GM21529 (cell line): ENCODE results near the gene NBPF26.
"Not testable (repeated sequence)": the region's sequence is repeated elsewhere in the genome, so short reads cannot be mapped to it uniquely, and the experiment has no call there.

Experiments
- ATAC-seq: cut with Tn5 transposase; IDR thresholded peaks from one replicate; pipeline ENCODE4 v1.9.1; 2021; ENCODE audit not compliant: unreplicated experiment

Gene NBPF26

GRCh38 chr1:120723715-120724402, at the start of gene NBPF26:
NBPF26 (plus strand) TSS chr1:120723945.
- not testable (repeated sequence) for ATAC-seq

- ATAC-seq, result not testable (repeated sequence)
Measured at GRCh38 chr1:120680106-120680819, 43.5 kb upstream of the NBPF26 start.

- not testable (repeated sequence) for ATAC-seq
Measured at GRCh38 chr1:120680938-120681337, 42.8 kb upstream of the NBPF26 start.

- ATAC-seq, result not testable (repeated sequence)
Measured at GRCh38 chr1:120684397-120684796, 39.3 kb upstream of the NBPF26 start.

GRCh38 chr1:120685622-120686021, 38.1 kb upstream of the NBPF26 start:
- not testable (repeated sequence) for ATAC-seq

GRCh38 chr1:120687250-120687649, 36.5 kb upstream of the NBPF26 start:
- ATAC-seq, result not testable (repeated sequence)

GRCh38 chr1:120700807-120701562, 22.8 kb upstream of the NBPF26 start:
- not testable (repeated sequence) for ATAC-seq

- not testable (repeated sequence) for ATAC-seq
Measured at GRCh38 chr1:120723358-120723714, 409 bp upstream of the NBPF26 start.

GRCh38 chr1:120724507-120724906, 762 bp downstream of the NBPF26 start:
- not testable (repeated sequence) for ATAC-seq

- ATAC-seq, result not testable (repeated sequence)
Measured at GRCh38 chr1:120728811-120729210, 5.1 kb downstream of the NBPF26 start.

- ATAC-seq, result not testable (repeated sequence)
Measured at GRCh38 chr1:120769090-120769489, 45.3 kb downstream of the NBPF26 start.

GRCh38 chr1:120805452-120805851, 81.7 kb downstream of the NBPF26 start:
- not testable (repeated sequence) for ATAC-seq

GRCh38 chr1:120811822-120812221, 88.1 kb downstream of the NBPF26 start:
- not testable (repeated sequence) for ATAC-seq

- ATAC-seq, result not testable (repeated sequence)
Measured at GRCh38 chr1:120825051-120825450, 101.3 kb downstream of the NBPF26 start.

- ATAC-seq, result not testable (repeated sequence)
Measured at GRCh38 chr1:120826623-120827022, 102.9 kb downstream of the NBPF26 start.

GRCh38 chr1:120844186-120844944, 120.6 kb downstream of the NBPF26 start:
- ATAC-seq, result not testable (repeated sequence)

- not testable (repeated sequence) for ATAC-seq
Measured at GRCh38 chr1:120844945-120845330, 121.2 kb downstream of the NBPF26 start.

GRCh38 chr1:120849400-120850286, 125.9 kb downstream of the NBPF26 start:
- not testable (repeated sequence) for ATAC-seq

- not testable (repeated sequence) for ATAC-seq
Measured at GRCh38 chr1:120850287-120850536, 126.5 kb downstream of the NBPF26 start.
